ENCODE results near the gene ROCK2.

ROCK2 gene

DNA sequence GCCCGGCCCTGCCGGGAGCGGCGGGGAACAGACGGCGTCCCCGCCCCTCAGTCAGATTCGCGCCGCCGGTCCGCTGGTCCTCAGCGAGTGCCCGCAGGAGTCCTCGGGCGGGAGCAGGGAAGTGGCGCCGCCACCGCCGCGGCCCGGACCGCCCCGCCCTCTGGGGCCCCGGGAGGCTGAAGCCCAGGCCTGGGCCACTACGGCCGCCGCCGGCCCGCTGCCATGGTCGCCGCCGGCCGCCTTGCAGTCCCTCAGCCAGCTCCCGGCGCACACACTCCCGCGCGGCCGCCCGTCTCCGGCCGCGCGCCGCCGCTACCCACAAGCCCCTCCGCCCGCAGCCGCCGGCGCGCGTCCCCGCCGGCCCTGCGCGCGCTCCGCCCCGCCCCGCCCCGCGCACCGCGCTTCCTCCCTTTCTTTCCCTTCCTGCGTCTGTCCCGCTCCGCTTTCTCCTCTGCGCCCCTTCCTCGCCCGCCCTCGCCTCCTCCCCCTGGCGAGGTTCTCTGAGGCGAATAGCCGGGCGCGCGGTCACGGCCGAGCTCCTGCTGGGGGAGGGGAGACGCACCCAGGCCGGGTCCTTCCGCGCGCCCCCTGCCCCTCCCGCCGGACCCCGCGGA, at the start of gene ROCK2:
Gene ROCK2 (minus strand): TSS at position 295 of the 614 bp plus-strand sequence. CDS start 500 bp downstream, outside the sequence.
- peak; percentile 86 for DNase-seq (ENCODE audit: low spot score)

GRCh38 chr2:11393711-11394236, 49.3 kb upstream of the ROCK2 start:
- no peak for DNase-seq (ENCODE audit: low spot score)

- no peak for DNase-seq (ENCODE audit: low spot score)
These were observed 47.5 kb upstream of the ROCK2 start for GRCh38 chr2:11391942-11392266.

DNA sequence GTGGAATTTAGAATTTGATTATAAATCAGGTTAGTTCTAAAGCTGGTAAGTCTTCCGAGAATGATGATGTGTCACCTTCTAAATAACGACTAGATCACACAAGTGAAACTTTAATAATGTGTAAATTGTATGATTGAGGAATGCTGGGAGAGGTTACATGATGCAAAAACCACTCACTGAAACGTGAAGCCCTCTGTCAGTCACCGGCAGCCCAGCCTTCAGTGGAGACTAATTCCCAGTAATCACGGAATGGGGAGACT, 45.9 kb upstream of the ROCK2 start:
- no peak for DNase-seq (ENCODE audit: low spot score)

- DNase-seq (ENCODE audit: low spot score), result no peak
These were observed 45.3 kb upstream of the ROCK2 start for GRCh38 chr2:11389551-11390398.

GRCh38 chr2:11389052-11389420, 44.6 kb upstream of the ROCK2 start:
- no peak for DNase-seq (ENCODE audit: low spot score)

- no peak for DNase-seq (ENCODE audit: low spot score)
These were observed 44.0 kb upstream of the ROCK2 start for GRCh38 chr2:11388262-11389051.

- no peak for DNase-seq (ENCODE audit: low spot score)
These were observed 43.4 kb upstream of the ROCK2 start for GRCh38 chr2:11387843-11388242.

GRCh38 chr2:11387100-11387390, 42.6 kb upstream of the ROCK2 start:
- no peak for DNase-seq (ENCODE audit: low spot score)

- no peak for DNase-seq (ENCODE audit: low spot score)
These were observed 41.4 kb upstream of the ROCK2 start for GRCh38 chr2:11385847-11386246.

- DNase-seq (ENCODE audit: low spot score), result no peak
These were observed 40.8 kb upstream of the ROCK2 start for GRCh38 chr2:11385216-11385615.

DNA sequence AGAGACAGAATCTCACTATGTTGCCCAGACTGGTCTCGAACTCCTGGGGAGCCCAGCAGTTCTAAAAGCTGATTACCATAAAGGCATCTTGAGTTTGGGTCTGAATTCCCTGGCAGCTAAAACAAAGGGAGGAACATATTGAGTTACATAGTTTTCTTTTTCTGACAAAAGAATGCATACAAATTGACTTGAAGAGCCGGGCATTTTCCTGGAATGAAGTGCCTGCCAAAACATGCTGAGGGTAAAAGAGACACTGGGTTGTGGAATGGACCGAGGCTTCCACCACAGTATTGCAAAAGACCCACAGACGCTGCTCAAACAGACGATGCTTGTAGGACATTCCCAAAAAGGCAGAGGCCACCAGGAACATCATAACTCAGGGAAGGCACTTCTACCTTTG, 35.1 kb upstream of the ROCK2 start:
- no peak for DNase-seq (ENCODE audit: low spot score)

- DNase-seq (ENCODE audit: low spot score), result no peak
These were observed 33.6 kb upstream of the ROCK2 start for GRCh38 chr2:11377928-11378545.

GRCh38 chr2:11376071-11376470, 31.6 kb upstream of the ROCK2 start:
- no peak for DNase-seq (ENCODE audit: low spot score)

DNA sequence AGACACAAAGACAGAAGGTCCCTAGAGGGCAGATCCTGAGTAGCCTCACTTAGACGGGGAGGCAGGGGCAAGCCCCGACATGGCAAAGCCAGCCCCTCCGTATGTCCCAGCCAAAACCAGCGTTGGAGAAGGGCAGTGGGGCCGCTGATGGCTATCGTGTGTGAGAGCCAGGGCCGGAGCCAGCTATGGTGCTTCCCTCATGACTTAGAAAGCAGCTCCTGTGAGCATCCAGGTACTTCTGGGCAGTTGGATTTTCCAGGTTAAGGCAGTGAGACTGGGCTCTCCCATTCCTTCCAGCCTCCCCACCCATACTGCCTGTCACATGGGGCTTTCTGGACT, 31.2 kb upstream of the ROCK2 start:
- no peak for DNase-seq (ENCODE audit: low spot score)

- DNase-seq (ENCODE audit: low spot score), result no peak
These were observed 30.7 kb upstream of the ROCK2 start for GRCh38 chr2:11375025-11375688.

GRCh38 chr2:11373096-11373495, 28.7 kb upstream of the ROCK2 start:
- no peak for DNase-seq (ENCODE audit: low spot score)

DNA sequence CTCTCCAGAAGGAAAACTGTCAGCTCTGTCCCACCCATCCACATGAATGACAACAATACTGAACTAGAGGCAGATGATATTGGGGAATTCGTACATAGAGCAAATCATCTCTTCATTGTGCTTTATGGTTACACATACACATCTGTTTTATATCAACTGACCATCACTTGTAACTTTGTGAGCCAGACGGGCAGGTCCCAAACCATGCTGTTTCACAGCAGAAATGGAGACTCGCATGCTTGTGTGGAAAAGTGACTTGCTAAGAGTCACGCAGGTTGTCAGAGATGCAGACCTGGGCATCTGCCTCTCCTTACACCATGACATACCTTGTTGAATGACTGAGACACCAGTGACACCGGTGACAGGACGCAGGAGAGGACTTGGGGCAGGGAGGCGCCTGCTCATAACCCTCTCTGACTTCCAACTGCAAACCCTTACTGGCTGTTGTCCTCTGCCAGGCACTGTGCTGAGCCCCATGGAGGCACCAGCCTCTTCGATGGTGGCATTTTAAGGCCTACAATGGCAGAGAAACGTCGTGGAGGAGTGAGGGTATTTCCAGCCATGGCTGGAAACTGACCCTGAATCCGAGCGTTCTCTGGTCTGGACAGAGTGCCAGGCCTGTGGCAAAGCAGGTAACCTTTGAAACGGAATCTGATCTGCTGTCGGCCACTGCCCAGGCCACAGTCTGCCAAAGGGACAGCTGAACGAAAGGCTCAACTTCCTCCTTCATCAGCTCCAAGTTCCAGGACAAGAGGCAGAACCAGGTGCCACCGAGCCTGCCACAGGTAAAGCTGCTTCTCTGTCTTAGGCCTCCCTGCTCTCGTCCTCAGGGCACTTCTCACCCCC, 26.9 kb upstream of the ROCK2 start:
- DNase-seq (ENCODE audit: low spot score), result no peak

DNA sequence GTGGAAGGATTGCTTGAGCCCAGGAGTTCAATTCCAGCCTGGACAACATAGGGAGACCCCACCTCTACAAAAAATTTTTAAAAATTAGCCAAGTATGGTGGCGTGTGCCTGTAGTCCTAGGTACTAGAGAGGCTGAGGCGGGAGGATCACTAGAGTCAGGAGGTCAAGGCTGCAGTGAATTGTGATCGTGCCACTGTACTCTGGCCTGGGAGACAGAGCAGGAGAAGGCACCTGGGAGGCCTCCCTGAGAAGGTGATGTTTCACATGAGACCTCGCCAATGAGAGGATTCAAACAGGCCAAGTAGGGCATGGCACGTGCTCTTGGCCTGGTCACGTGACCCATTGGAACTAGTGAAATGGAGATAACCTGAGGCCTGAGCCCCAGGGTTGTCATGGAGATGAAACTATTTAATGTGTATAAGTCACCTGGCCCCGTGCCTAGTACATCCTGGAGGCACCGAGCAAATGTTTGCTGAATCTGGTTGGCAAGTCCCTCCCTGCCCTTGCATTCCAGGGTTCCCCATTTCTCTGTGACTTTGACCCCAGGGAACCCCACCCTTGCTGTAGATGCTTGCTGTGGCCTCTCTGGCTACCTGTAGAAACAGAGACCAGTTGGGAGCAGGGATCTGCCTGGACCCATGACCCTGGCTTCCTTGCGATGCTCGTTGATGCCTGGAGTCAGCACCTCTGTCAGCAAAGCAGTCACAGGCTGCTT, 26.1 kb upstream of the ROCK2 start:
- no peak for DNase-seq (ENCODE audit: low spot score)

DNA sequence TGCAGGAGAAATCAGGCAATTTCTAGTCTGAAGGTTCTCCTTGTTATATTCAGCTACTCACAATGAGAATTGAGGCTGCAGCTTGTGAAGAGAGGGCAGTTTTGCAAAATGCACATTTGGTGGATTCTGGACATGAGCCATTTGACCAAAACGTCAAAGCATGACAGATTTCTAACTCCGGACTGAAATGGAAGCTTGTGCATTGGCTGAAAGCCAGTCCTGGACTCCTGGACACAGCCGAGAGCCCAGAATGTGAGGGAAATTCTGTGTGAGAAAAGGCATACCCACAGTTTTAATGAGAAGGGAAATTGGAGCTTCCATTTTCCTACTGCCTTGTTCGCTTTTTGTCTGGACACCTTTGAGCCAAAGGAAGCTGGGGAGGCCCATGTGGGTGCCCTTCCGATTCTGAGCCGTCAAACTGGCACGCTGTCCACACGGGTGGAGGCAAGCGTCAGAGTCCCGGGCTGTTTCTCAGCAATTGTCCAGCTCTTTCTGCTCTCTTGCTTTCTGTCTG, 23.7 kb upstream of the ROCK2 start:
- DNase-seq (ENCODE audit: low spot score), result no peak

Data from RKO (cell line).